Upper lobe of right lung (tissue), 1 donor: ENCODE results near the gene METAP2. TPM values are rescaled to one million over a fixed set of nuclear protein-coding genes. Genes with fewer than 3 reads are reported as not detected.
"Not testable (repeated sequence)": the region's sequence is repeated elsewhere in the genome, so short reads cannot be mapped to it uniquely, and the experiment has no call there.

Experiments used
- ATAC-seq: fragments of 200-7000 bp; cut with Tn5 transposase; one replicate; pipeline ENCODE4 v1.9.1; 2020; ENCODE audit warnings: mild to moderate bottlenecking, moderate library complexity
- DNase-seq: peaks from one replicate; pipeline ENCODE4 v3.0.0-alpha.2; 2020
- H3K27ac ChIP-seq: fragments of 200-600 bp; one replicate; pipeline ENCODE4 v1.8.0; 2022
- H3K27me3 ChIP-seq: fragments of 200-600 bp; one replicate; pipeline ENCODE4 v1.8.0; 2022; ENCODE audit warnings: mild to moderate bottlenecking
- H3K36me3 ChIP-seq: fragments of 200-600 bp; one replicate; pipeline ENCODE4 v1.8.0; 2022
- H3K4me1 ChIP-seq: fragments of 200-600 bp; one replicate; pipeline ENCODE4 v1.8.0; 2022
- H3K4me3 ChIP-seq: fragments of 200-600 bp; one replicate; pipeline ENCODE4 v1.8.0; 2022; ENCODE audit warnings: mild to moderate bottlenecking
- H3K9me3 ChIP-seq: fragments of 200-600 bp; one replicate; pipeline ENCODE4 v1.8.0; 2022
- CTCF ChIP-seq: fragments of 200-600 bp; IDR thresholded peaks from one replicate; pipeline ENCODE4 v1.8.0; 2022; ENCODE audit warnings: antibody characterized with exemption
- intact Hi-C: fragments of 100-400 bp; cut with DNase I; formaldehyde crosslinking; loops from one replicate; pipeline ENCODE4 v1.11.0; 2022
- total RNA-seq: library from RNA; stranded (reverse); fragmentation: NEBNext Ultra II Directional; extraction: Animal tissue kit (Norgen Biotek cat#: 25700); gene quantifications from one replicate; pipeline ENCODE4 v1.2.1, GENCODE V29; 2021
- donor health status: DM: no; HTN: yes; CAD: no; lungs with severe emphysema.

Gene METAP2
- total RNA-seq, 1 donor from 2014 or later: 53.8 TPM

GRCh38 chr12:95437565-95437964 is 36.4 kb upstream of the METAP2 start:
- H3K9me3 ChIP-seq: no peaks in the 10 kb centered on the region
- no peak for ATAC-seq
- no peaks in the 10 kb centered on the region for H3K36me3 ChIP-seq
- no peaks in the 10 kb centered on the region for H3K4me1 ChIP-seq
- intact Hi-C loops: no loop called here
- H3K27me3 ChIP-seq: no peaks in the 10 kb centered on the region
- H3K27ac ChIP-seq: no peak overlapping the region
- H3K4me3 ChIP-seq: no peak overlapping the region
- DNase-seq: no peak
- no peak for TF ChIP-seq CTCF

- ATAC-seq (no peak), DNase-seq (no peak)
- no peak overlapping the region for H3K27ac ChIP-seq
- TF ChIP-seq CTCF: no peak
- H3K9me3 ChIP-seq: no peaks in the 10 kb centered on the region
- intact Hi-C loops: no loop called here
- no peaks in the 10 kb centered on the region for H3K27me3 ChIP-seq
- H3K4me1 ChIP-seq: no peaks in the 10 kb centered on the region
- no peak overlapping the region for H3K4me3 ChIP-seq
- H3K36me3 ChIP-seq: no peaks in the 10 kb centered on the region
Observed at GRCh38 chr12:95439461-95440230, 34.3 kb upstream of the METAP2 start.

- no peak for TF ChIP-seq CTCF
- H3K27ac ChIP-seq: no peak overlapping the region
- H3K4me3 ChIP-seq: no peak overlapping the region
- ATAC-seq: no peak
- H3K36me3 ChIP-seq: no peaks in the 10 kb centered on the region
- H3K9me3 ChIP-seq: no peaks in the 10 kb centered on the region
- H3K27me3 ChIP-seq: no peaks in the 10 kb centered on the region
- no peak for DNase-seq
- H3K4me1 ChIP-seq: no peaks in the 10 kb centered on the region
- intact Hi-C loops: no loop called here
Observed at GRCh38 chr12:95440401-95440800, 33.6 kb upstream of the METAP2 start.

- Histone ChIP-seq H3K27ac (no peak overlapping the region), H3K27me3 (no peaks in the 10 kb centered on the region), H3K9me3 (no peaks in the 10 kb centered on the region), H3K36me3 (no peaks in the 10 kb centered on the region), H3K4me1 (peaks cover 6% of the 10 kb centered on the region), H3K4me3 (no peak overlapping the region)
- no peak for DNase-seq
- ATAC-seq: no peak
- TF ChIP-seq CTCF: no peak
- intact Hi-C loops: no loop called here
Observed at GRCh38 chr12:95443459-95443858, 30.5 kb upstream of the METAP2 start.

- H3K9me3 ChIP-seq, DNase-seq, ATAC-seq, H3K27me3 ChIP-seq, H3K4me3 ChIP-seq, intact Hi-C loops, H3K27ac ChIP-seq, H3K36me3 ChIP-seq, H3K4me1 ChIP-seq: not testable (repeated sequence)
Observed at GRCh38 chr12:95445099-95445498, 28.9 kb upstream of the METAP2 start.

- no peak overlapping the region for H3K4me3 ChIP-seq
- TF ChIP-seq CTCF: no peak
- H3K27me3 ChIP-seq: no peaks in the 10 kb centered on the region
- H3K4me1 ChIP-seq: peaks cover 6% of the 10 kb centered on the region
- peak overlapping the region; percentile 12 for H3K27ac ChIP-seq
- ATAC-seq (no peak), DNase-seq (no peak)
- H3K36me3 ChIP-seq: no peaks in the 10 kb centered on the region
- intact Hi-C loops: no loop called here
- no peaks in the 10 kb centered on the region for H3K9me3 ChIP-seq
Observed at GRCh38 chr12:95445884-95446505, 28.0 kb upstream of the METAP2 start.
